ENCODE data around the gene CCL24. TPM values are rescaled to one million over a fixed set of nuclear protein-coding genes. Genes with fewer than 3 reads are reported as not detected.
"Not testable (repeated sequence)": the region's sequence is repeated elsewhere in the genome, so short reads cannot be mapped to it uniquely, and the experiment has no call there.

The CCL24 gene
- total RNA-seq, 1 donor from 2014 or later = not detected

- no peak overlapping the region for H3K9ac ChIP-seq (ENCODE audit: low read length)
- H3K4me3 ChIP-seq (ENCODE audit: insufficient read depth, low read depth, low read length) = no peak overlapping the region
- H3K4me1 ChIP-seq (ENCODE audit: insufficient read depth, low read length) = peaks cover 7% of the 10 kb centered on the region
- Mint-ChIP-seq H3K4me1 (ENCODE audit: low read depth, unreplicated experiment) (peaks cover 3% of the 10 kb centered on the region), H3K9me3 (ENCODE audit: unreplicated experiment) (no peaks in the 10 kb centered on the region), H3K27me3 (ENCODE audit: low read depth, unreplicated experiment) (peaks cover 15% of the 10 kb centered on the region), H3K36me3 (ENCODE audit: low read depth, unreplicated experiment) (peaks cover 2% of the 10 kb centered on the region), H3K4me3 (ENCODE audit: unreplicated experiment) (no peak overlapping the region), H3K27ac (ENCODE audit: unreplicated experiment) (no peak overlapping the region)
- DNase-seq (ENCODE audit: low read depth) = no peak
- no peaks in the 10 kb centered on the region for H3K9me3 ChIP-seq (ENCODE audit: insufficient read depth, low read depth, low read length)
- no peaks in the 10 kb centered on the region for H4K20me1 ChIP-seq (ENCODE audit: insufficient read depth, low read length)
- H3K36me3 ChIP-seq (ENCODE audit: insufficient read depth, low read length) = no peaks in the 10 kb centered on the region
- H3K79me2 ChIP-seq (ENCODE audit: insufficient read depth, low read length) = no peaks in the 10 kb centered on the region
- TF ChIP-seq, protein P1, sequence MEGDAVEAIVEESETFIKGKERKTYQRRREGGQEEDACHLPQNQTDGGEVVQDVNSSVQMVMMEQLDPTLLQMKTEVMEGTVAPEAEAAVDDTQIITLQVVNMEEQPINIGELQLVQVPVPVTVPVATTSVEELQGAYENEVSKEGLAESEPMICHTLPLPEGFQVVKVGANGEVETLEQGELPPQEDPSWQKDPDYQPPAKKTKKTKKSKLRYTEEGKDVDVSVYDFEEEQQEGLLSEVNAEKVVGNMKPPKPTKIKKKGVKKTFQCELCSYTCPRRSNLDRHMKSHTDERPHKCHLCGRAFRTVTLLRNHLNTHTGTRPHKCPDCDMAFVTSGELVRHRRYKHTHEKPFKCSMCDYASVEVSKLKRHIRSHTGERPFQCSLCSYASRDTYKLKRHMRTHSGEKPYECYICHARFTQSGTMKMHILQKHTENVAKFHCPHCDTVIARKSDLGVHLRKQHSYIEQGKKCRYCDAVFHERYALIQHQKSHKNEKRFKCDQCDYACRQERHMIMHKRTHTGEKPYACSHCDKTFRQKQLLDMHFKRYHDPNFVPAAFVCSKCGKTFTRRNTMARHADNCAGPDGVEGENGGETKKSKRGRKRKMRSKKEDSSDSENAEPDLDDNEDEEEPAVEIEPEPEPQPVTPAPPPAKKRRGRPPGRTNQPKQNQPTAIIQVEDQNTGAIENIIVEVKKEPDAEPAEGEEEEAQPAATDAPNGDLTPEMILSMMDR (IDR thresholded peaks at IDR 0.05; ENCODE audit: insufficient read depth, low read depth, low read length) = no peak
- no peak for TF ChIP-seq EZH2 (IDR thresholded peaks at IDR 0.05; ENCODE audit: insufficient read depth, low read length)
- FAIRE-seq = no peak
- H3K27ac ChIP-seq (ENCODE audit: low read depth, low read length) = no peak overlapping the region
- no peak overlapping the region for H2AFZ ChIP-seq (ENCODE audit: low read depth, low read length)
- no peak overlapping the region for H3K4me2 ChIP-seq (ENCODE audit: low read length)
- peaks cover 2% of the 10 kb centered on the region for H3K27me3 ChIP-seq (ENCODE audit: insufficient read depth, low read length)
Measured at GRCh38 chr7:75795831-75796285, 17.7 kb downstream of the CCL24 start.

- Histone ChIP-seq H4K20me1 (ENCODE audit: insufficient read depth, low read length) (no peaks in the 10 kb centered on the region), H3K9me3 (ENCODE audit: insufficient read depth, low read depth, low read length) (no peaks in the 10 kb centered on the region), H3K36me3 (ENCODE audit: insufficient read depth, low read length) (no peaks in the 10 kb centered on the region), H3K79me2 (ENCODE audit: insufficient read depth, low read length) (no peaks in the 10 kb centered on the region), H3K27ac (ENCODE audit: low read depth, low read length) (no peak overlapping the region), H3K9ac (ENCODE audit: low read length) (no peak overlapping the region), H3K4me1 (ENCODE audit: insufficient read depth, low read length) (peaks cover 7% of the 10 kb centered on the region), H3K4me3 (ENCODE audit: insufficient read depth, low read depth, low read length) (no peak overlapping the region), H3K4me2 (ENCODE audit: low read length) (no peak overlapping the region), H2AFZ (ENCODE audit: low read depth, low read length) (no peak overlapping the region), H3K27me3 (ENCODE audit: insufficient read depth, low read length) (peaks cover 2% of the 10 kb centered on the region)
- Mint-ChIP-seq H3K27me3 (ENCODE audit: low read depth, unreplicated experiment) (peaks cover 18% of the 10 kb centered on the region), H3K4me1 (ENCODE audit: low read depth, unreplicated experiment) (peaks cover 3% of the 10 kb centered on the region), H3K9me3 (ENCODE audit: unreplicated experiment) (no peaks in the 10 kb centered on the region), H3K4me3 (ENCODE audit: unreplicated experiment) (no peak overlapping the region), H3K27ac (ENCODE audit: unreplicated experiment) (no peak overlapping the region), H3K36me3 (ENCODE audit: low read depth, unreplicated experiment) (peaks cover 2% of the 10 kb centered on the region)
- no peak for FAIRE-seq
- no peak for TF ChIP-seq EZH2 (IDR thresholded peaks at IDR 0.05; ENCODE audit: insufficient read depth, low read length)
- TF ChIP-seq, protein P1 (IDR thresholded peaks at IDR 0.05; ENCODE audit: insufficient read depth, low read depth, low read length) = no peak
- no peak for DNase-seq (ENCODE audit: low read depth)
Measured at GRCh38 chr7:75793676-75794075, 19.9 kb downstream of the CCL24 start.

GRCh38 chr7:75792567-75792966, 21.0 kb downstream of the CCL24 start:
- H3K4me1 Mint-ChIP-seq (ENCODE audit: low read depth, unreplicated experiment); DNase-seq (ENCODE audit: low read depth); H3K36me3 ChIP-seq (ENCODE audit: insufficient read depth, low read length); H3K79me2 ChIP-seq (ENCODE audit: insufficient read depth, low read length); H3K4me3 ChIP-seq (ENCODE audit: insufficient read depth, low read depth, low read length); H3K9me3 Mint-ChIP-seq (ENCODE audit: unreplicated experiment); H4K20me1 ChIP-seq (ENCODE audit: insufficient read depth, low read length); H3K4me2 ChIP-seq (ENCODE audit: low read length); H3K9me3 ChIP-seq (ENCODE audit: insufficient read depth, low read depth, low read length); H3K27ac Mint-ChIP-seq (ENCODE audit: unreplicated experiment); H3K4me3 Mint-ChIP-seq (ENCODE audit: unreplicated experiment); H3K9ac ChIP-seq (ENCODE audit: low read length); FAIRE-seq; H3K27ac ChIP-seq (ENCODE audit: low read depth, low read length); H3K36me3 Mint-ChIP-seq (ENCODE audit: low read depth, unreplicated experiment); H3K27me3 ChIP-seq (ENCODE audit: insufficient read depth, low read length); H2AFZ ChIP-seq (ENCODE audit: low read depth, low read length); H3K4me1 ChIP-seq (ENCODE audit: insufficient read depth, low read length): not testable (repeated sequence)
- H3K27me3 Mint-ChIP-seq (ENCODE audit: low read depth, unreplicated experiment) = peaks cover 12% of the 10 kb centered on the region

Measured in astrocyte (in vitro differentiated cells and primary cell).